ENCODE measurements around the gene NT5DC1. TPM values are rescaled to one million over a fixed set of nuclear protein-coding genes. Genes with fewer than 3 reads are reported as not detected.
"Not testable (repeated sequence)": the region's sequence is repeated elsewhere in the genome, so short reads cannot be mapped to it uniquely, and the experiment has no call there.

NT5DC1 gene
- total and polyA plus RNA-seq, 11 donors: 6.5 to 72.4 (median 50.9) TPM

DNA sequence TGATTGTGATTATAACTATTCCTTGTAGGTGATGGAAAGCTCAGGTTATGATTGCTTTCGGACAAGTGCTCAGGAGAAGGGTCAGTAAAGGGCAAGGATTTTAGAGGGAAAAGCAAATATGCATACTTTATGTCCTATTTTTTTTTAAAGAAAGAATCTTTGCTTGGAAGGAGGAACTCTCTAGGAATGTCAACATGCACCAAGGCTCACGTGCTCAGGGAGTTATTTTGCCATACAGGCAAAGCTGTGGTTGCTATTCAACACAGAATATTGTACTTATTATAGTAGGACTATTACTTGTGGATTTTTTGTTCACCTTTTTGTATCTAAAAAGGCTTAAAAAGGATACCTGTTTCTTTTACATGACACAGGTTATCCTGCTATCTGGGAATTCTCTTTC is 182.0 kb downstream of the NT5DC1 start:
- TF ChIP-seq, protein P1, sequence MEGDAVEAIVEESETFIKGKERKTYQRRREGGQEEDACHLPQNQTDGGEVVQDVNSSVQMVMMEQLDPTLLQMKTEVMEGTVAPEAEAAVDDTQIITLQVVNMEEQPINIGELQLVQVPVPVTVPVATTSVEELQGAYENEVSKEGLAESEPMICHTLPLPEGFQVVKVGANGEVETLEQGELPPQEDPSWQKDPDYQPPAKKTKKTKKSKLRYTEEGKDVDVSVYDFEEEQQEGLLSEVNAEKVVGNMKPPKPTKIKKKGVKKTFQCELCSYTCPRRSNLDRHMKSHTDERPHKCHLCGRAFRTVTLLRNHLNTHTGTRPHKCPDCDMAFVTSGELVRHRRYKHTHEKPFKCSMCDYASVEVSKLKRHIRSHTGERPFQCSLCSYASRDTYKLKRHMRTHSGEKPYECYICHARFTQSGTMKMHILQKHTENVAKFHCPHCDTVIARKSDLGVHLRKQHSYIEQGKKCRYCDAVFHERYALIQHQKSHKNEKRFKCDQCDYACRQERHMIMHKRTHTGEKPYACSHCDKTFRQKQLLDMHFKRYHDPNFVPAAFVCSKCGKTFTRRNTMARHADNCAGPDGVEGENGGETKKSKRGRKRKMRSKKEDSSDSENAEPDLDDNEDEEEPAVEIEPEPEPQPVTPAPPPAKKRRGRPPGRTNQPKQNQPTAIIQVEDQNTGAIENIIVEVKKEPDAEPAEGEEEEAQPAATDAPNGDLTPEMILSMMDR (IDR thresholded peaks at IDR 0.05): no peak
- TF ChIP-seq POLR2A (IDR thresholded peaks at IDR 0.05): no peak
- Histone ChIP-seq H3K27me3 (no peaks in the 10 kb centered on the region), H3K4me1 (peaks cover 0 to 38% (median 26%) of the 10 kb centered on the region in 12 donors), H3K4me3 (no peak overlapping the region), H3K9me3 (no peaks in the 10 kb centered on the region), H3K27ac (no peak overlapping the region), H3K36me3 (peaks cover 0 to 8% (median 6%) of the 10 kb centered on the region in 9 donors)
- intact Hi-C loops (cut with DNase I): loop anchor here in 8 of 10 donors (5.0 to 10.0 kb wide), 7 partner anchors 90 to 282 kb away; partner anchors contain the start of gene DSE (in 2 of the 8)
- no peak for ATAC-seq
- 64 to 77% (median 75%) methylated on average over 2 of the region's 2 CpGs for WGBS, 4 donors
- no peak for DNase-seq

DNA sequence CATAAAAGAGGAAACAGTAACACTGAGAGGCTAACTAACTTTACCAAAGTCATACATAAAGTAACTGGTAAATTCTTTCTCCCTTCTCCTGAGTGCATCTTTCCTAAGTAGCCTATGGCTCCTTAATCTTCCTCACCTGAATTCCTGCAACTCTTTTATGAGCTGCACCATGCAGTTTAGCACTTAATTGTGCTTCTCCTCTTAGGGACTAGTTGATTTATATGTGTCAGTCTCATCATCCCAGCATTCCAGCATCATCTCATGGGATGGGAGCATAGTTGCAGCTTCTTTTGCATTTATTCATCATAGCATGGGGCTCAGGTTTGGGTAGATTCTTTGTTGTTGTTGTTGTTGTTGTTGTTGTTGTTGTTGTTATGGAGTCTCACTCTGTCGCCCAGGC is 182.5 kb downstream of the NT5DC1 start:
- H3K4me1 ChIP-seq: peaks cover 0 to 33% (median 21%) of the 10 kb centered on the region in 12 donors
- peaks cover 0 to 4% (median 3%) of the 10 kb centered on the region in 9 donors for H3K36me3 ChIP-seq
- ATAC-seq: no peak
- TF ChIP-seq POLR2A (IDR thresholded peaks at IDR 0.05): no peak
- TF ChIP-seq, protein P1 (IDR thresholded peaks at IDR 0.05): no peak
- H3K27me3 ChIP-seq: no peaks in the 10 kb centered on the region
- no peak for DNase-seq
- no peak overlapping the region for H3K27ac ChIP-seq
- H3K9me3 ChIP-seq: no peaks in the 10 kb centered on the region
- intact Hi-C loops (cut with DNase I): loop anchor here in 8 of 10 donors (5.0 to 10.0 kb wide), 7 partner anchors 89 to 282 kb away; partner anchors contain the start of gene DSE (in 2 of the 8)
- H3K4me3 ChIP-seq: no peak overlapping the region
- 58 to 83% (median 73%) methylated on average over 1 of the region's 1 CpG for WGBS, 4 donors

DNA sequence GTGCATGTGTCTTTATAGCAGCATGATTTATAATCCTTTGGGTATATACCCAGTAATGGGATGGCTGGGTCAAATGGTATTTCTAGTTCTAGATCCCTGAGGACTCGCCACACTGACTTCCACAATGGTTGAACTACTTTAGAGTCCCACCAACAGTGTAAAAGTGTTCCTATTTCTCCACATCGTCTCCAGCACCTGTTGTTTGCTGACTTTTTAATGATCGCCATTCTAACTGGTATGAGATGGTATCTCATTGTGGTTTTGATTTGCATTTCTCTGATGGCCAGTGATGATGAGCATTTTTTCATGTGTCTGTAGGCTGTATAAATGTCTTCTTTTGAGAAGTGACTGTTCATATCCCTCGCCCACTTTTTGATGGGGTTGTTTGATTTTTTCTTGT is 184.3 kb downstream of the NT5DC1 start:
- intact Hi-C loops (cut with DNase I): loop anchor here in 9 of 10 donors (5.0 to 10.0 kb wide), 9 partner anchors 87 to 280 kb away; partner anchors contain the start of gene DSE (in 2 of the 9)
- ATAC-seq, DNase-seq, H3K27ac ChIP-seq, H3K27me3 ChIP-seq, H3K36me3 ChIP-seq, H3K9me3 ChIP-seq, H3K4me3 ChIP-seq: not testable (repeated sequence)
- 96 to 100% (median 99%) methylated on average over 4 of the region's 4 CpGs for WGBS, 4 donors
- H3K4me1 ChIP-seq: peaks cover 0 to 27% (median 14%) of the 10 kb centered on the region in 12 donors

DNA sequence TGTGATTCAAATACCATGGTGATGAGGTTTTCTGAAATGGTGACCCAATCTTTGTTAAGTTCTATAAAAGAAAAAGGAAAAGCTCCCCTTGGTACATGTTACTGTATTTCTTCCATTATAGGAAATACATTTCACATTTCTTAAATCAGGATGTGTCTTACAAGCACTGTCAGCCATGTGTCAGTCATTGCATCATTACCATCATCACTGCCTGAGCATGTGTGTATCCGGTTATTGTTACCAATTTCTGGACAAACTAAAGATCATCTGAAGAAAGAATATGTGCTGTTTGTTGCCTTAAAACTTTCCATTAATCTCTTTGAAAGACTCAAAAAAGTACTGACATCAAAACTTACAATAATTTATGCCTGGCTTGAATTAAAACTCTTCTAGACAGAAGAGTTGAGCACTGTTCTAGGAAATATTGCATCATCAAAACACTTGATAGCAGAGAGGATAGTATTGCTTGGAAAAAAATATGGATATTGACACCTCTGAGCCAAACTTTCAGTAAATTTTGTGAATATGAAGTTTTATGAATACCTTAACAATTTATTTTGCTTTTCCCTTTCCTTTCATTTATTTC is 186.2 kb downstream of the NT5DC1 start:
- peaks cover 0 to 14% (median 5%) of the 10 kb centered on the region in 12 donors for H3K4me1 ChIP-seq
- WGBS, 4 donors: 67 to 86% (median 74%) methylated on average over 1 of the region's 1 CpG

More for the DNA sequence above, 186.2 kb downstream of the NT5DC1 start:
- Histone ChIP-seq H3K27me3 (no peaks in the 10 kb centered on the region), H3K36me3 (no peaks in the 10 kb centered on the region), H3K4me3 (no peak overlapping the region), H3K27ac (no peak overlapping the region), H3K9me3 (no peaks in the 10 kb centered on the region)
- no peak for TF ChIP-seq POLR2A (IDR thresholded peaks at IDR 0.05)
- TF ChIP-seq, protein P1 (IDR thresholded peaks at IDR 0.05): no peak
- DNase-seq (no peak), ATAC-seq (no peak)
- intact Hi-C loops (cut with DNase I): loop anchor here in 8 of 10 donors (2.0 to 10.0 kb wide), 8 partner anchors 88 to 278 kb away; partner anchors contain the start of gene DSE (in 1 of the 8)
